GM23338 (cell line): ENCODE results near the gene FLT1. TPM values are rescaled to one million over a fixed set of nuclear protein-coding genes. Genes with fewer than 3 reads are reported as not detected.

Source experiments
- ATAC-seq: fragments of 200-7000 bp; cut with Tn5 transposase; 3 replicates; pipeline ENCODE4 v1.9.1; 2020
- DNase-seq: peaks from one replicate; pipeline ENCODE4 v3.0.0-alpha.2; 2015; ENCODE audit warnings: low spot score
- H2AFZ ChIP-seq: fragments of 200-600 bp; sonication (generic); 2 replicates; pipeline ENCODE4 v1.8.0; 2016; ENCODE audit warnings: antibody characterized with exemption, mild to moderate bottlenecking, moderate library complexity
- H3F3A ChIP-seq: fragments of 200-600 bp; sonication (generic); replicated peaks from 2 replicates; pipeline ENCODE4 v1.8.0; 2017; ENCODE audit warnings: antibody characterized with exemption, mixed run types, low read depth
- H3K27ac ChIP-seq: fragments of 200-600 bp; sonication (generic); 2 replicates; pipeline ENCODE4 v1.6.1; 2016; ENCODE audit warnings: low read depth
- H3K27me3 ChIP-seq: fragments of 200-600 bp; sonication (generic); 2 replicates; pipeline ENCODE4 v1.8.0; 2016; ENCODE audit warnings: mild to moderate bottlenecking, mixed run types, moderate library complexity; ENCODE audit not compliant: insufficient read depth
- H3K36me3 ChIP-seq: fragments of 200-600 bp; sonication (generic); 2 replicates; pipeline ENCODE4 v1.8.0; 2016; ENCODE audit warnings: mild to moderate bottlenecking; ENCODE audit not compliant: insufficient read depth
- H3K4me1 ChIP-seq: fragments of 200-600 bp; sonication (generic); 2 replicates; pipeline ENCODE4 v1.8.0; 2016; ENCODE audit warnings: mild to moderate bottlenecking, moderate library complexity; ENCODE audit not compliant: insufficient read depth
- H3K4me2 ChIP-seq: fragments of 200-600 bp; sonication (generic); 2 replicates; pipeline ENCODE4 v1.7.1; 2017; ENCODE audit warnings: mixed run types
- H3K4me3 ChIP-seq: fragments of 200-600 bp; sonication (generic); 2 replicates; pipeline ENCODE4 v1.6.1; 2016; ENCODE audit warnings: mixed run types
- H3K79me2 ChIP-seq: fragments of 200-600 bp; sonication (generic); replicated peaks from 2 replicates; pipeline ENCODE4 v1.8.0; 2017; ENCODE audit warnings: mild to moderate bottlenecking; ENCODE audit not compliant: insufficient read depth
- H3K9me2 ChIP-seq: fragments of 200-600 bp; sonication (generic); 2 replicates; pipeline ENCODE4 v1.8.0; 2017; ENCODE audit not compliant: insufficient read depth
- H4K20me1 ChIP-seq: fragments of 200-600 bp; sonication (generic); replicated peaks from 2 replicates; pipeline ENCODE4 v1.8.0; 2017; ENCODE audit warnings: mild to moderate bottlenecking; ENCODE audit not compliant: insufficient read depth
- H3K27ac Mint-ChIP-seq: 2 replicates; pipeline ENCODE4 v1.8.0; 2020; ENCODE audit warnings: inconsistent platforms, mild to moderate bottlenecking, moderate library complexity, mixed read lengths
- H3K27me3 Mint-ChIP-seq: 3 replicates; pipeline ENCODE4 v1.8.0; 2022; ENCODE audit warnings: low read depth, mild to moderate bottlenecking, moderate library complexity, mixed read lengths, inconsistent platforms; ENCODE audit not compliant: insufficient read depth, poor library complexity
- H3K36me3 Mint-ChIP-seq: 3 replicates; pipeline ENCODE4 v1.8.0; 2021; ENCODE audit warnings: low read depth, mild to moderate bottlenecking, inconsistent platforms, moderate library complexity, mixed read lengths
- H3K4me1 Mint-ChIP-seq: 3 replicates; pipeline ENCODE4 v1.8.0; 2020; ENCODE audit warnings: mild to moderate bottlenecking, inconsistent platforms, mixed read lengths
- H3K4me3 Mint-ChIP-seq: 3 replicates; pipeline ENCODE4 v1.8.0; 2021; ENCODE audit warnings: moderate library complexity, mild to moderate bottlenecking, inconsistent platforms, mixed read lengths
- H3K9me3 Mint-ChIP-seq: 3 replicates; pipeline ENCODE4 v1.8.0; 2020; ENCODE audit warnings: moderate library complexity, mild to moderate bottlenecking, inconsistent platforms, mixed read lengths
- CREB1 ChIP-seq: fragments of 250-450 bp; sonication (Bioruptor Pico); IDR thresholded peaks from 2 replicates; pipeline ENCODE4 v1.5.0; 2020; ENCODE audit warnings: low read depth, mild to moderate bottlenecking, moderate library complexity
- EZH2 ChIP-seq: fragments of 200-600 bp; sonication (generic); IDR thresholded peaks from one replicate; pipeline ENCODE4 v1.8.0; 2017; ENCODE audit warnings: antibody characterized with exemption, mild to moderate bottlenecking, low read depth; ENCODE audit not compliant: unreplicated experiment
- ZNF114 ChIP-seq: fragments of 250-450 bp; sonication (Bioruptor Pico); IDR thresholded peaks from 2 replicates; pipeline ENCODE4 v1.5.0; 2020; ENCODE audit warnings: mild to moderate bottlenecking, moderate library complexity
- polyA plus RNA-seq: library from polyadenylated mRNA; unstranded; fragments of >200 nt; fragmentation: Nextera tagmentation; extraction: Ambion mirVana; gene quantifications from 2 replicates; pipeline ENCODE4 v1.2.1, GENCODE V29; 2016
- total RNA-seq: library from RNA; depleted of rRNA; stranded (reverse); fragments of >200 nt; shearing (Covaris generic); gene quantifications from 2 replicates; pipeline ENCODE4 v1.2.3, GENCODE V29; 2014; rRNA removed

Gene FLT1
- total and polyA plus RNA-seq, 2 experiments from 2014 or later = 26.8 to 116 TPM

DNA sequence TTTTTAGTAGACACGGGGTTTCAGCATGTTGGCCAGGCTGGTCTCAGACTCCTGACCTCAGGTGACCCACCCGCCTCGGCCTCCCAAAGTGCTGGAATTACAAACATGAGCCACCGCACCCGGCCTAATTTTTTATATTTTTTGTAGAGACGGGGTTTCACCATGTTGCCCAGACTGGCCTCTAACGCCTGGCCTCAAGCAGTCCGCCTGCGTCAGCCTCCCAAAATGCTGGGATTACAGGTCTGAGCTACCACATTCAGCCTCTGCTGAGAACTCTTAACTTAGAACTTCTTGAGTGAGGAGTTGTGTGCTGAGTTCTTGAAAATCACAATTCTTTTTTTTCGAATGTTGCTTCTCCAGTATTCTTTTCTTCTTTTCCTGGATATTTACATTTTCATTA lies 244.4 kb downstream of the FLT1 start:
- Histone ChIP-seq H3K36me3 (no peaks in the 10 kb centered on the region), H3K27ac (no peak overlapping the region), H4K20me1 (no peaks in the 10 kb centered on the region; the same call in 1 of the 2 replicates), H3K4me3 (no peak overlapping the region), H3F3A (no peaks in the 10 kb centered on the region), H2AFZ (no peak overlapping the region), H3K9me2 (no peaks in the 10 kb centered on the region), H3K27me3 (no peaks in the 10 kb centered on the region), H3K79me2 (peaks cover 69% of the 10 kb centered on the region), H3K4me2 (no peak overlapping the region), H3K4me1 (peaks cover 5% of the 10 kb centered on the region; the same call in 1 of the 2 replicates)
- no peak for TF ChIP-seq CREB1 (CRISPR knock-in tag)
- no peak for TF ChIP-seq ZNF114 (CRISPR knock-in tag)
- no peak for TF ChIP-seq EZH2
- no peak for DNase-seq
- H3K27ac Mint-ChIP-seq = no peak overlapping the region
- ATAC-seq = no peak
- H3K4me1 Mint-ChIP-seq = peaks cover 23% of the 10 kb centered on the region
- H3K27me3 Mint-ChIP-seq = peaks cover 3% of the 10 kb centered on the region
- no peaks in the 10 kb centered on the region; the same call in 2 of the 3 replicates for H3K9me3 Mint-ChIP-seq
- no peak overlapping the region for H3K4me3 Mint-ChIP-seq
- peaks cover 20% of the 10 kb centered on the region; the same call in 2 of the 3 replicates for H3K36me3 Mint-ChIP-seq

Other genes with a start within 250 kb of the FLT1 start
- gene POMP, start 164.0 kb upstream of the FLT1 start, total RNA-seq = 92.6 and 95.9 TPM in 2 replicates
- gene POMP, start 164.0 kb upstream of the FLT1 start, polyA plus RNA-seq = 389 and 446 TPM in 2 replicates
- 0.28 and 0.39 TPM in 2 replicates for gene SLC46A3, start 223.8 kb upstream of the FLT1 start, total RNA-seq
- 0.16 and 0.21 TPM in 2 replicates for gene SLC46A3, start 223.8 kb upstream of the FLT1 start, polyA plus RNA-seq